H9 (cell line): Measurements from ENCODE around the gene SPOCK3. TPM values are rescaled to one million over a fixed set of nuclear protein-coding genes. Genes with fewer than 3 reads are reported as not detected.

Source experiments
- DNase-seq: peaks from one replicate; pipeline ENCODE4 v3.0.0-alpha.2; 2017
- H2AFZ ChIP-seq: one replicate; pipeline ENCODE4 v1.6.1; 2013; ENCODE audit warnings: mild to moderate bottlenecking, low read length, control low read depth, moderate library complexity
- H2AK5ac ChIP-seq: 2 replicates; pipeline ENCODE4 v1.6.1; 2013; ENCODE audit warnings: low read length, control low read depth, mixed read lengths; ENCODE audit not compliant: insufficient read length
- H2BK120ac ChIP-seq: one replicate; pipeline ENCODE4 v1.6.1; 2013; ENCODE audit warnings: low read depth, mild to moderate bottlenecking, low read length, control low read depth, inconsistent platforms; ENCODE audit not compliant: poor library complexity, severe bottlenecking
- H2BK12ac ChIP-seq: 2 replicates; pipeline ENCODE4 v1.6.1; 2013; ENCODE audit warnings: low read length, control low read depth, mixed read lengths, low read depth; ENCODE audit not compliant: insufficient read length
- H2BK15ac ChIP-seq: 2 replicates; pipeline ENCODE4 v1.6.1; 2013; ENCODE audit warnings: low read depth, low read length, control low read depth
- H2BK20ac ChIP-seq: one replicate; pipeline ENCODE4 v1.6.1; 2013; ENCODE audit warnings: low read depth, mild to moderate bottlenecking, low read length, control low read depth, inconsistent platforms; ENCODE audit not compliant: poor library complexity, severe bottlenecking
- H2BK5ac ChIP-seq: 2 replicates; pipeline ENCODE4 v1.6.1; 2013; ENCODE audit warnings: low read length, control low read depth, mixed read lengths; ENCODE audit not compliant: insufficient read length
- H3K14ac ChIP-seq: 2 replicates; pipeline ENCODE4 v1.6.1; 2013; ENCODE audit warnings: low read length, control low read depth; ENCODE audit not compliant: insufficient read depth
- H3K18ac ChIP-seq: 2 replicates; pipeline ENCODE4 v1.6.1; 2013; ENCODE audit warnings: low read depth, mild to moderate bottlenecking, mixed read lengths, low read length, control low read depth; ENCODE audit not compliant: insufficient read length
- H3K23ac ChIP-seq: 2 replicates; pipeline ENCODE4 v1.6.1; 2013; ENCODE audit warnings: low read length, control low read depth, mixed read lengths, low read depth; ENCODE audit not compliant: insufficient read length
- H3K23me2 ChIP-seq: 2 replicates; pipeline ENCODE4 v1.6.1; 2013; ENCODE audit warnings: low read depth, mild to moderate bottlenecking, mixed read lengths, low read length, control low read depth; ENCODE audit not compliant: insufficient read length, poor library complexity, severe bottlenecking
- H3K27ac ChIP-seq: 2 replicates; pipeline ENCODE4 v1.5.1; 2013; ENCODE audit warnings: low read length, control low read depth, mixed read lengths, low read depth; ENCODE audit not compliant: insufficient read length
- H3K27me3 ChIP-seq: 2 replicates; pipeline ENCODE4 v1.6.1; 2013; ENCODE audit warnings: low read length, control low read depth, inconsistent platforms; ENCODE audit not compliant: insufficient read depth
- H3K4ac ChIP-seq: 2 replicates; pipeline ENCODE4 v1.6.1; 2013; ENCODE audit warnings: low read depth, mild to moderate bottlenecking, control low read depth, inconsistent platforms, low read length, moderate library complexity
- H3K4me1 ChIP-seq: 2 replicates; pipeline ENCODE4 v1.6.1; 2013; ENCODE audit warnings: low read length, control low read depth, inconsistent platforms; ENCODE audit not compliant: insufficient read depth
- H3K4me2 ChIP-seq: 2 replicates; pipeline ENCODE4 v1.6.1; 2013; ENCODE audit warnings: low read length, control low read depth, mixed read lengths; ENCODE audit not compliant: insufficient read length, insufficient read depth
- H3K56ac ChIP-seq: 2 replicates; pipeline ENCODE4 v1.6.1; 2013; ENCODE audit warnings: low read depth, mild to moderate bottlenecking, mixed read lengths, low read length, control low read depth; ENCODE audit not compliant: insufficient read length
- H3K79me1 ChIP-seq: 2 replicates; pipeline ENCODE4 v1.6.1; 2013; ENCODE audit warnings: low read depth, mild to moderate bottlenecking, moderate library complexity, low read length, control low read depth, inconsistent platforms; ENCODE audit not compliant: insufficient read depth, poor library complexity, severe bottlenecking
- H3K79me2 ChIP-seq: 2 replicates; pipeline ENCODE4 v1.6.1; 2013; ENCODE audit warnings: low read length, control low read depth, inconsistent platforms; ENCODE audit not compliant: insufficient read depth
- H3K9ac ChIP-seq: 2 replicates; pipeline ENCODE4 v1.6.1; 2013; ENCODE audit warnings: low read length, control low read depth, mixed read lengths; ENCODE audit not compliant: insufficient read length; ENCODE audit errors: extremely low read depth
- H3K9me3 ChIP-seq: one replicate; pipeline ENCODE4 v1.6.1; 2013; ENCODE audit warnings: low read depth, low read length, inconsistent platforms; ENCODE audit not compliant: control insufficient read depth
- H3T11ph ChIP-seq: one replicate; pipeline ENCODE4 v1.6.1; 2013; ENCODE audit warnings: mild to moderate bottlenecking, low read length, control low read depth, inconsistent platforms
- H4K20me1 ChIP-seq: one replicate; pipeline ENCODE4 v1.6.1; 2013; ENCODE audit not compliant: control insufficient read depth, insufficient read length, insufficient read depth
- H4K5ac ChIP-seq: 2 replicates; pipeline ENCODE4 v1.6.1; 2013; ENCODE audit warnings: low read depth, mild to moderate bottlenecking, mixed read lengths, low read length, control low read depth; ENCODE audit not compliant: insufficient read length
- H4K8ac ChIP-seq: replicated peaks from 2 replicates; pipeline ENCODE4 v1.6.1; 2013; ENCODE audit warnings: low read length, control low read depth, mixed read lengths, low read depth; ENCODE audit not compliant: insufficient read length
- H4K91ac ChIP-seq: 2 replicates; pipeline ENCODE4 v1.6.1; 2013; ENCODE audit warnings: low read depth, mild to moderate bottlenecking, moderate library complexity, mixed read lengths, low read length, control low read depth; ENCODE audit not compliant: insufficient read length
- H3K27ac Mint-ChIP-seq, 3 experiments: 2 replicates in 2 of 3; 3 replicates in 1 of 3; pipeline ENCODE4 v1.8.0; 2020 to 2021; ENCODE audit warnings: mixed read lengths in 3 of 3, mild to moderate bottlenecking in 1 of 3, moderate library complexity in 1 of 3
- H3K27me3 Mint-ChIP-seq: 2 replicates; pipeline ENCODE4 v1.8.0; 2021; ENCODE audit warnings: low read depth, mild to moderate bottlenecking, moderate library complexity, mixed read lengths
- H3K36me3 Mint-ChIP-seq, 3 experiments: 2 replicates in 2 of 3; 3 replicates in 1 of 3; pipeline ENCODE4 v1.8.0; 2020 to 2021; ENCODE audit warnings: low read depth in 3 of 3, mixed read lengths in 3 of 3; ENCODE audit not compliant: insufficient read depth in 1 of 3
- H3K4me1 Mint-ChIP-seq, 2 experiments: 2 replicates each; pipeline ENCODE4 v1.8.0; 2020; ENCODE audit warnings: mixed read lengths in 2 of 2
- H3K4me3 Mint-ChIP-seq, 2 experiments: 2 replicates in 1 of 2; 3 replicates in 1 of 2; pipeline ENCODE4 v1.8.0; 2020 to 2021; ENCODE audit warnings: mild to moderate bottlenecking in 2 of 2, mixed read lengths in 2 of 2, moderate library complexity in 1 of 2
- H3K9me3 Mint-ChIP-seq, 2 experiments: 2 replicates in 1 of 2; 3 replicates in 1 of 2; pipeline ENCODE4 v1.8.0; 2020; ENCODE audit warnings: mild to moderate bottlenecking in 2 of 2, mixed read lengths in 2 of 2, moderate library complexity in 1 of 2
- CTCF ChIP-seq: fragments of 200-600 bp; sonication (generic); conservative IDR thresholded peaks from 3 replicates; pipeline ENCODE4 v1.8.0; 2021; ENCODE audit warnings: antibody characterized with exemption, mild to moderate bottlenecking
- total RNA-seq: library from RNA; stranded (reverse); gene quantifications from 2 replicates; pipeline ENCODE4 v1.2.1, GENCODE V29; 2021

SPOCK3 gene
- total RNA-seq, 1 experiment from 2014 or later: 0.28 TPM

DNA sequence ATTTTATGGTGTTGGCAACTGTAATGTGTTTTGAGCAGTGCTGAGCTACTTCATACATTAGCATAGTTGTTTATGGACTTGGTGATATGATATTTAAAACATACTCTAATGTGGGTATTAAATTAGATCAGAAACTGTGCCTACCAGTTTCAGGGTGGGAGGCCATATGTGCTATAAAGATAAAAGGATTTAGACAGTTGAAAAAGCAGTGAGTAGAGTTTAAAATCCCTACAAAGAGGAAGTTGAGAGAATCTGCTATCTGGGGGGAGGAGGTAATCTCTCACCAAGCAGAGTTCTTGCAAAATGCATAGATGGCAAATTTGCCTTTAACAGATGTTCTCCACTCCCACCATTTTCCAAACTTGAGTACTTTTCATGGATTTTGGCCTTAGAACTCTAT, 154.5 kb downstream of the SPOCK3 start:
- no peak overlapping the region for H3K18ac ChIP-seq
- H3K56ac ChIP-seq: no peak overlapping the region
- no peak overlapping the region for H2BK5ac ChIP-seq
- no peak overlapping the region for H2BK12ac ChIP-seq
- Mint-ChIP-seq H3K4me1 (peaks cover 9% of the 10 kb centered on the region in 2 experiments), H3K27ac (no peak overlapping the region), H3K9me3 (no peaks in the 10 kb centered on the region), H3K36me3 (no peaks in the 10 kb centered on the region), H3K27me3 (no peaks in the 10 kb centered on the region), H3K4me3 (no peak overlapping the region)
- H4K20me1 ChIP-seq: no peaks in the 10 kb centered on the region
- no peak overlapping the region for H4K91ac ChIP-seq
- H2BK15ac ChIP-seq: no peak overlapping the region
- no peaks in the 10 kb centered on the region for H3K23me2 ChIP-seq
- no peak overlapping the region for H3K23ac ChIP-seq
- DNase-seq: no peak
- no peak overlapping the region for H3K4ac ChIP-seq
- no peak overlapping the region for H4K5ac ChIP-seq
- H3K79me1 ChIP-seq: no peaks in the 10 kb centered on the region
- no peak overlapping the region for H3K4me2 ChIP-seq
- no peak overlapping the region for H2AK5ac ChIP-seq
- H3K14ac ChIP-seq: no peak overlapping the region
- no peak overlapping the region for H3T11ph ChIP-seq
- H2BK120ac ChIP-seq: no peak overlapping the region
- no peaks in the 10 kb centered on the region; the same call in 1 of the 2 replicates for H3K4me1 ChIP-seq
- peaks cover 1% of the 10 kb centered on the region; the same call in 1 of the 2 replicates for H3K79me2 ChIP-seq
- no peaks in the 10 kb centered on the region for H3K9me3 ChIP-seq
- TF ChIP-seq CTCF: no peak
- H2AFZ ChIP-seq: no peak overlapping the region
- H4K8ac ChIP-seq: no peak overlapping the region
- H3K27me3 ChIP-seq: no peaks in the 10 kb centered on the region
- no peak overlapping the region for H3K9ac ChIP-seq
- H2BK20ac ChIP-seq: no peak overlapping the region
- no peak overlapping the region for H3K27ac ChIP-seq
